ENCODE measurements around the gene FSTL5.

The FSTL5 gene

DNA sequence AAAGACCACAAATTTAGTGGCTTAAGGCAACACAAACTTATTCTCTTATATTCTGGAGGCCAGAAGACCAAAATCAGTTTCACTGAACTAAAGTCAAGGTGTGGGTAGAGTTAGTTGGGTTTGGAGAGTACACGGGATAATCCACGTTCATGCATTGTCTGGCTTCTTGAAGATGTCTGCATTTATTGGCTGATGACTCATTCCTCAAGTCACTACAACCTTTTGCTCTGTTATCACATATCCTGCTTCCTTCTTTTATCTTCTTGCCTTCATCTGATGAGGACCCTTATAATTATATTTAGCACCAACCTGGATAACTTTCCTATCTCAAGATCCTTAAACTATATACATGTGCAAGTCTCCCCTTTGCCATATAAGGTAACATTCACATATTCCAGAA is 590.0 kb downstream of the FSTL5 start:
- DNase-seq, result peak in 1 of 2 donors; percentile 25

DNA sequence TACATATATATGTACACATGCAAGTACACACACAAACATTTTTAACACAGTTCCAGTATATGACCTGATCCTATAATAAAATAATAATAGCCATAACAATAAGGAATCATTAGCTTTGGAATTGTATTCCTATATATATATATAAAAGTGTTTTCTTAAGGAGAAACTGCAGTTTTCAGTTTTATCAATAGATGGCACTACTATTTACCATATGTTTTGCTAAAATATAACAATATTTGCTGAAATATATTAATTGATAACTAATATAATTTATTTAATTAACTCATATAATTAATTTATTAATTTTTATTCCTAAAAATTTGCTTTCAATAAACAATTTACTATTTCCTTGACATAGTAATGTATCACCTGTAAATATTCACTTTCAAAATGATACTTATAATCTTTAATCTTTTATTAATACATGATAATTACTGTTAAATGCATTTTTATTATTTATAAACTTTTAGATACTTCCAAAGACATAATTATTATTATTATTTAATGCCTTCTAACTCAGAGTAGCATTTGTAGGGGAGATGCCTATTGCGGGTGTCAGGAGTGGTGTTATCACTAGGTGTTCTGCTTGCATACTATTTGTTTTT is 599.5 kb downstream of the FSTL5 start:
- DNase-seq, result peak in 1 of 2 donors; percentile 58

DNA sequence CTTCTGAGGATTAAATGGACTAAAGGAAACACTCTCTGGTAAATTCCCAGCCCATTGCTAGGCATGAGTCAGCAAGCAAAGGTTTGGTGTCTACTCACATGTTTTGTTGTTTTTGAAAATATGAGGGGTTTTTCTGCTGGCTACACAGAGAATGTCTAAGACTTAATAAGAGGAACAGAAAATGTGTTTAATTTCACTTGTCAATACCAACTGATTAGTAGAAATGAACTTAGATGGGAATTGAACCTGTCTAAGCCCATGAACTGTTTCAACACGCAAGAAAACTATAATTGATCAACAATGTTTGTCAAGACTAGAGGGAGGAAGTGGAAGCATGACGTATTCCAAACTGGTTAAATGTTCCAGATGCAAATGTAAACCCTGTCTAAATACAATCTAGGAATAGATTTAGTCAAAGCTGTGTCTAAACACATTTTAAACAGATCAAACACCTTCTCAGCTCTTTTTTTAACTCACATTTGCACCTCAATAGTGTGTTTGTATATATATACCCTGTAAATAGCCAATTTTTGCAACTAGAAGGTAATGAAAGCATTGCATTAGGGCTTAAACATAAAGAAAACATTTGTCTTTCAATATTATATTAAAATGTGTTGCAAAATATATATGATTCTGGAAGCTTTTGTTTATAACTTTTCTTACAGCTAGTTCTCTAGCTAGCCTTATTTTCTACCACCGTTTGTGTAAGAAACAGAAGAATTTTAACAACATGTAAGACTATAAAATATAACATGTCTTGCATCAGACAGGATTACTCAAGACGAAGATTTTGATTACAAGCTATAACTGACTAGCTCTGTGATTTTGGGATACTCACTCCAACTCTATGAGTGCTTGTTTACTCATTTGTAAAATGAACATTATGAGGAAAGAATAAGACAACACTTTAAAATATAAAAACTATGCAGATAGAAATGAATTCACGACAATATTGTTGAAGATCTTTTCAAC is 607.8 kb downstream of the FSTL5 start:
- no peak for DNase-seq

DNA sequence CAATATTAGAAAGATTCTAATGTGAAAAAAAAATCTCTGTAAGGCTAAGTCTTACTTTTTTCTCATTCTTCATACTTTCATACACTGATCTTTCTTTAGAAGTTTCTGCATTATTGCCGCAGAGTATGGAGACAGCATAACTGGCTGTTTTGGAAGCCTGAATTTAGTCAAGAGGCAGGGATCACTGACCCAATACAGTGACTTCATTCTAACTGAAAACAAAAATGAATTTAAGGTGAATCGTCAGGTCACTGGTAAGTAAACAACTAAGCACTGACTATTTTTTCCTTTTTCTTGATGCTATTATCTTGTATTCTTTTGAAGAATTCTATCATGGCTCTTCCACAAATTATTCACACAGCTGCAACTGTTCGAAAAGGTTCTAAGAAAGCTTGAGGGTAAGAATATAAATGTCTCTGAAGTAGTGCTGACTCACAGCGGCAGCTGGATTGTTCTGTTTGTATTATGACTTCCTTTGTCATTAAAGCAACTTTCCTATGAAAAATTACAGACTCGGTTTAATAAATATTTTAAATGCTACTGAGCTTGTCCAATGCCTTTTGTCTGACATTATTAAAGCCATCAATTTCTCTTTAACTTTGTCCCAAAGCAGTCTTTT is 609.3 kb downstream of the FSTL5 start:
- peak in 1 of 2 donors; percentile 0 for DNase-seq

DNA sequence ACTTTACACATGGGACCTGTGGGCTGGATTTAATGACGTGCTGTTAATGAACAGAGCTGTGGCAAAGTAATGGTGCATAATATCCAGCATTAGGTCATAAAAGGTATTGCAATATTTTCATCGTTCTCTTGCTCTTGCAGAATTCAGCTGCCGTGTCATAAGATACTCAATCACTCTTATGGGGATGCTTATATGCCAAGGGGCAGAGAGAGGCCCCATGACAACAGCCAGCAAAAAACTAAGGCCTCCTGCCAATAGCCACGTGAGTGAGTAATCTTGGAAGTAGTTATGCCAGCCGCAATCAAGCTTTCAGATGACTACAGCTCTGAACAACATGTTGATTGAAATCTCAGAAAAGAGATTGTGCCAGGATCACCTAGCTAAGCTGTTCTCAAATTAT is 616.9 kb downstream of the FSTL5 start:
- DNase-seq, result no peak

DNA sequence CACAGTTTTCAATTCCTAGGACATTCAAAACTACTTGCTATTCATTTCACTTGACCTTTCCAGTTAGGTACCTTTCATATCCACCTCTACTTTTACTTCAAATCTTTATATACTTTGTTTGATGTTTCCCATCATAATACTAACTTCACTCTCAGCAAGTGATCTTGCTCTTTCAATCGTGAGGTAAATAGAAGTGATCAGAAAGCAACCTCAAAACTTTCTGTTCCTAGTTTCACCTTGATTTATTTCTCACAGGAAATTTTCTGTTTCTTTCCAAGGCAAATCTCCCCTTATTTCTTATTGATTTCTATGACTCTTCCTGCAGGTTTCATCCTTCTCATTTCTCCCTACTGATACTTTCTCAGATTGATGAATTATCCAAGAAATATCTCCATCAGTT is 623.5 kb downstream of the FSTL5 start:
- DNase-seq, result no peak

DNA sequence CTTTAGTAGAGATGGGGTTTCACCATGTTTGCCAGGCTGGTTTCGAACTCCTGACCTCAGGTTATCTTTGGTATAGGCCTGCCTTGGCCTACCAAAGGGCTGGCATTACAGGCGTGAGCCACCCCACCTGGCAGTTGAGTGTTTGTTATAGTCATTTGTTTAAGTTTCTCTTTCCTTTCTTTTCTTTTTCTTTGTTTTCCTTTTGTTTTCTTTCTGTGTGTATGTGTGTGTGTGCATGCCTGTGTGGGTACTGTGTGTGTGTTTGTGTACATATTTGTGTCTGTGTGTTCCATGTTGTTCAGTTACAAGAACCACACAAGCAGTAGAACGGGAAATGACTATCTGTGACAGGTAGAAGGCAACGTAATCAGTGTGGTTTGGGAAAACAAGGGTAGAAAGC is 624.9 kb downstream of the FSTL5 start:
- DNase-seq, result no peak

DNA sequence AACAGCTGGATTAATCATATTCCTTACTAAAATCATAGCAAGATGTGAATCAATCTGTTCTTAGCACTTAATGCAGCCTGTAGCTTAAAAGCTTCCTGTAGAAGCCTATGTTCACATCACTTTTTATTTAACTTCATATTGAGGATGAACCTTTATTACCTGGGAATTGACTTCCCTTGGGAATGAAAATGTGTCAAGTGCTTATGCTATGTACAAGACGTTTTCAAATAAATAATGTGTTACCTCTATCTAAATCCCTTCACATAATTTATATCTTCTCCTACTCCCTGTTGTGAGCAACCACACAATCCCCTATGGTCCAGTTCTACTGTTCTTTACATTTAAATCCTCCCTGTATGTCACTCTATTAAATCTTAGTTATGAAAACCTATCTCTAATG is 633.1 kb downstream of the FSTL5 start:
- no peak for DNase-seq

DNA sequence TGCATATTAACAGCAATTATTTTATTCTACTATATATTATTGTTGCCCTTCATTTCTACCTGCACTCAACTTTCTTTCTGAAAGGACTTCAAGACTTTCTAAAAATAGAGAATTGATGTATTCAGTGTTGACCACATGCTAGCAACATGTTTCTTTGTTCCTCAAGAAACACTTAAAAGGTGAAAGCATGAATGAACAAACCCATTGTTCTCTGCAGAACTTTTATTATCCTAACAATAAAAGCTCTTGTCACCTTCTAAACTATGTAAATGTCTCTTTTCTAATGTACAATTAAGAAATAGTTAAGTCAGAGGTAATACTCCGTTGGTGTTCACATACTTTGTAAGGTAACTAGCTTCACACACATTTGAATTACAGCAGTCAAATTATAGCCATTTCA is 638.7 kb downstream of the FSTL5 start:
- DNase-seq, result no peak

DNA sequence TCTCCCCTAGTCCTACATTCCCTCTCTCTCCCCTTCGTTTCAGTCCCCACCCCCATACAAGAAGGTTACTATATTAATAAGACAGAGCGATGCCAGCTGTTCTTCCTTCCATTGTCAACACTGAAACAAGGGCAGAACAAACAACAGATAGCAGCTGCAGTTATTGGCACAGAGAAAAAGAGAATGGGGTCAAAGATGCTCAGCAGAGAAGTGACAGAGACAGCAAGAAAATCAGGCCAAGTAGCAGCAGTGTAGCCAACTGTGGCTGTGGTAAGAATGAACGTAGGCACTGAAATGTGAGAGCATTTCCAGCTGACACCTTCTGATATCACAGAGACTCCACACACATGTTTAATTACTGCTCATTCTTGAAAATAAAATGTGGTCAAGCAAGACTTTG is 641.8 kb downstream of the FSTL5 start:
- no peak for DNase-seq

DNA sequence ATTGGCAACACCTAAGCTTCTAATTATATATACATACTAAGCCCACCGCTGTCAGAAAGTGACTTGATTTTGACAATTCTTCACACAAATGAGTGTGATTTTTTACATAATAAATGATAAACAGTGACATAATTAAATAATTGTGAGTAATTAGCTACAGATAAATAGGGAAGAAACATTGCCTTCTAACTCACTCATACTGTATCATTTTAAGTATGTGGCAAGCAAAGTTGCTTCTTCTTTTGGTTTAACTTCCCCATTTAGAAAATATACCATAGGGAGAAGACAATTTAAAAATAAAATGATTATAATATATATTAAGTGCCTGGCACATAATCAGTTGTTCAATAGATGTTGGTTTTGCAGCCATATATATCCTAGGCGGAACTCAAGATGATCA is 644.2 kb downstream of the FSTL5 start:
- peak; percentile 30 to 75 for DNase-seq

DNA sequence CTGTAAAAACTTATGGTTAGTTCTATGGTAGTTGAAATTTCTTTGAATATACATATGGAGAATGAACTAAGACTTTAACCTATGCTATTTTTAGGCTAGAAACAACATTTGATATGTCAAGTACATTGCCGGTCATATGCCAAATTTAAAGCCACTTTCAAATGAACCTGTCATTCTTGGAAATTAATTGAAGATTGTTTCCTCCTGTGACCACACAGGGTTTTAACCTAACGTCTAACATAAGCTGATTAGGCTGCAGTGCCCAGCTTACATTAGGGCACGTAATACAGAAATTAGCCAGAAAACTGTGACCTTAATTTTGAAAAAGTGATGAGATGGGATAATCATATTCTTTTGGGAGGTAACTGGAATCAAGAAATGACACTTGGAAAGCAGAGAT is 645.9 kb downstream of the FSTL5 start:
- DNase-seq, result no peak

DNA sequence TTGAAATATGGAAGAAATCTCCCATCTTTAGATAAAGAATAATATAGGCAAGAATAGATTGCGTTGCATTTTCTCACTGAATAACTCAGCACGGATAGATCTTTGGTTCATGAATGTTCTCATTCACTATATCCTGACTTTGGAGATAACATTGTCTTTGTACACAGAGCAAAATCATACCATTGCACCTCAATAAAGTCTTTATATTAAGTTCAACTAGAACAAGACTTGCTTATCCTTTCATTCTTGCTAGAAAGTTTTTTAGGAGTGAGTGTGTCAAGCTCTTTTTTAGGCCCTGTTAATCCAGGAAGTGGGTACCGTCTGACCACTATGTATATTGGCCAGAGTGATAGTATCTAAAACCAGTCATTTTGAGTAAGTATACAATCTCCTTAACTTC is 658.7 kb downstream of the FSTL5 start:
- no peak for DNase-seq

DNA sequence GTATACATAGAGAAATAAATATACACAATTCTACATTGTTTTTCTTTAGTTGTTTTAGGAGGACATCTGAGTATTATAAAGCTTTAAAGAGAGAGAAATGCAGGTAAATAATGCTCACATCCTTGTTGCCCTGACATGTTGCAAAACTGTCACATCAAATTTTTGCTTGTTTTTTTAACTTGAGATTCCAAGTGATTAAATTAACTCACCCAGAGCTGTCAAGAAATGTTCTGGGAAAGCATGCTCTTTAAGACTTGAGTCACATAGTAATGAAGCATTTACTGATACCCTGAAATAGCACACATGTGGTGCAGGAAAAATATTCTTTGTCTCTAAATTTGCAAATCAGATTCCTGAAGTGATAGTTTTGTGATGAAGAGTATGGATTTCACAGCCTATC is 665.6 kb downstream of the FSTL5 start:
- DNase-seq, result no peak

DNA sequence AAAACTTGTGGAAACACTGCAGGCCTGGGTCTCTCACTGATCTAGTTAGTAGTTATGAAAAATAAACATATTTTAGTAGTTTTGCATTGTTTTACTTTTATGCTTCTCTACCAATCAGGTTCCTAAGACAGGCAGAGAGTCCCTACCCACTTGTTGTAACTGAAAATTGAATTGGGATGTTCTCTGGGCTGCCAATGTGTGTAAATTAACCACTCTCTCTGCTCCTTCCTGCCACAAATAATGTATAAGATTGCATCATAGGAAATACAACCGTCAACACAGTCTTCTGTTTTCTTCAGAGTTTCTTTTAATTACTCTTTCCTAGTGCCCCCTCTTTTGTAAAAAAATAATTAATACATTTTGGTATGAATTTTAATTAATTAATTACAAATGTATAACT is 677.3 kb downstream of the FSTL5 start:
- DNase-seq, result no peak

DNA sequence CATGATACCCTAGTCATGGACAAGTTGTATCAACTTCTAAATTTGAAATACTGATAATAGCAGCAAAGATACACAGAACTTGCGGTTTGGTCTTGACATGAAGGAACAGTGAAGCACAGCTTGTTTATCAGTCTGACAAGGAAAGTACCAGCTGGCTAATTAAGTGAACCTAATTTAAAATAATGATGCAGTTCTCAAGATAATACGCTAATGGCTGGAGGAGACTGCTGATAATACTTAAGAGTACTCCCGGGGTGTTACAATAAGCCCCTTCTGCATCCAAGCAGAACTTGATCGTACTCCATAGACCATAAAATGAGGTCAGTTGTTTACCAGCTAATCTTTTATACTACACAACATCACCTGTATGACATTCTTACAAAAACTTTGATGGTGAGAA is 697.5 kb downstream of the FSTL5 start:
- no peak for DNase-seq

DNA sequence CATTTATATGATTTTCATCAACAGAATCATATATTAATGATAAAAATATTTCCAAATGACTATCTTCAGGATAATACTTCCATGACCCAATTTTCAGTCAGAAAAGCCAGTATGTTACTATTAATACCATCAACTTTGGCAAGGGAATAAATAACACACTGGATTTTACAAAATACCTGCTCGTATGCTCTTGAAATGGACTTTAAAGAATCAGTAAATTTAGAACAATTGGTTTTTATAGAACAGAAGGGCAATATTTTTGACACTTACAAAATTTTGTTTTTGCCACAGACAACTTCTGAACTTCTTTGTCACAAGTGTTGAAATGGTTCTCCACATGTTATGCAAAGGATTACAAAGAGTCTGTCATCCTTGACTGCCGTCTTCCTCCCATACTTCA is 700.4 kb downstream of the FSTL5 start:
- DNase-seq, result no peak

DNA sequence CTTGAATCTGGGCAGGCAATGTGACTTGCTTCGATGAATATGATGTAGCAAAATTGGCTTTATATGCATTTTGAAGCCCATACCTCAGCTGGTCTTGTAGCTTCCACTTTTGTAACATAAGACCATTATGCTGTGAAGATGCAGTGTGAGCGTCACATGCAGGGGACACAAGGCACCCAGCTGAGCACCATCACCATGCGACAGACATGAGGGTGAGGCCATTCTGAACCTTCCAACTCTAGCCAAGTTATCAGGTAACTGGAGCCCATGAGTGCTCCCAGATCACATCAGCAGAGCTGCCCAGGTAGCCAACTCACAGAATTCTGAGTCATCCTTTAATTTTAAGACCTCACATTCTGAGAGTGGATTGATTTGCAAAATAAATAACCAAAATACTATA is 705.9 kb downstream of the FSTL5 start:
- no peak for DNase-seq

DNA sequence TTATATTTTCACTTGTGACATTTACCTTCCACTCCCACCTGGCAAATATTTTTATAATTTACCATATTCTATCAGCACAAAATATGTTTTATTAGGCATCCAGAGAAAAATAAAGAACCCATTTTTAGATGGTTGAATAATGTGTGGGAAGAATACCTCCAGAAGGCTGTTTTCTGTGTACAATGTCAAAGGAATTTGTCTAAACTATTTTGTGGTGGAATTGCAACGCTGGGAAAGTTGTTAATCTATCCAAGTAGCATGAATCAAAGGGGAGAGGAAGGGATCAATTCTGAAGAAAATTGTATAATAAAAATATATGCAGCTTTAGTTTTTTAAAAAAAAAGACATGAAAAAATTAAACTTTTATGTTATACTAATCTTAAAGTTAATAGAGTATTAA is 706.5 kb downstream of the FSTL5 start:
- DNase-seq, result no peak

DNA sequence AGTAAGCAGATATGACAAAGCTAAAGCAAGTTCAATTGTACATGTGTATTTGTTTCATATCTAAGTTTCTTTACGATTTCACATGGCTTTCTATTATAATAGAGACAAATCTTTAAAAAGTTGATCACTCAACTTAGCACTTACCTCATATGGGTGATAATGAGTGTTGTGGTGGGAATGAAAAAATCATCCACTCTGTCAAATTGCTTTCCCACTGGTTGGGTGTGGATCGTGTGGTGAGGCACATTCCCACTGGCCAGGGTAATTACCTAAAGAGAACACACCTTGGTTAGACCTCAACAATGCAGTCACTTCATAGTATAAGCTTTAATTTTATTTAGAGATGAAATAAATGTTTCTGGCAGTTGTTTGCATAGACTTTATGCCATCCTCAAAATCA is 708.9 kb downstream of the FSTL5 start:
- DNase-seq, result no peak

DNA sequence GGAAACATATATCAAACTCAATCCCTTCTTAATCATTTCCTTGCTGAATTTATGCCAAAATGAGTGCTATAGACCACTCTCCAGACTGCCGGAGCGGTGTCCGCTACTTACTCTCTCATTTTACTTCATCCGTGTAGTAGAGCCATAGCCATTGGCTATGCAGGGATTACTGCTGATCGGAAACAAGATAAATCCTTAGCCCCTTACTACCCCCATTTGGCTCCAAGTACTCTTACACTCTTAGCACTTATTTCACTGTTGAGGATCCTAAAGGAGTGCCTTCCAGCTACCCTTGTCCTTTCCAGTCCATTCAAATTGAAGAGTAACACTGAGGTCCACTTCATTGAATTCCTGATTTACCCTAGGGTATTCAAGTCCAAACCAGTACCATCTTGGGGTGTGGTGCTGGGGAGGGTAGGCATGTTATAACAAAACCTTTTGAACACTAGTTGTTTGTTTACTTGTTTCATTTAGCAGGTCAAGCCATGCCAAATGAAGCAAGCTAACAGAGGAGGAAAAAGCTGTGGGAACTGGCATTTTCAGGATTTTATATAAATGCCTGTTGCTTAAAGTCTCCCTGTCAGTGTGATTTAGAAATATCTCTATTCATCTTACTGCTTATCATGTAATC is 715.1 kb downstream of the FSTL5 start:
- no peak for DNase-seq

DNA sequence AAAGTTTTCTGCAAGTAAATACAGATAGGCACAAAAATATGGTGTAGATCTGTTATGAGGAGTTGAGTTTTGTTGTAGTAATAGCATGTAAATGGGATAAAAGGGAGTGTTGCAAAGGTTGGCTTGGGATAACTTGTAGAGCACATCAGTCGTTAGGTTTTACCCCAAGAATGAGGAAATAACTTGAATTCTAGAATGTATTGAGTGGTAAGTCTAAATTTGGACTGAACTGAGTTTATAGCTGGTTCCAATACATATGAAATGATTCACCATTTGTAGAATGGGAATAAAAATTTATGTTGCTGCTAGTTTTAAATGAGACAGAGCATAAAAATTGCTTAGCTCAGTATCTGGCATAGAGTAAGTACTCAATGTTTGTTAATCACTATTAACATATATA is 719.2 kb downstream of the FSTL5 start:
- DNase-seq, result no peak

DNA sequence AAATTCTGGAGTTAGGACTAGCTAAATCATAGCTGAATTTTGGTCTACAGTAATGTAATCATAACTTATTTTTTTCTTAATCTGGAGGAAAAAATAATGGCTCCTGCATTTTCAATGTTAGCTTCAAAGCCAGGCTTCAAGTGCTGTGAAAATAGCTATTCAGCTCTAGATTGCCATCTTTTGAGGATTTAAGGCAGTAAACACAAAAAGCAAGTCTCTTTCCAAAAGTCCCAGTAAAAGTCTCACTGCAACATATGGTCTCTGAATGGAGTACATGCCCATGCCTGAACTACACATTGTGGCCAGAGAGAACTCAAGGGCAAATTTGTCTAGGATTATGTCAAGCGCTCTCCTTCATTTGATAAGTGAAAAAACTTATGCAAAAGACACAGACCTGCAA is 720.9 kb downstream of the FSTL5 start:
- no peak for DNase-seq
